Chondrocyte (in vitro differentiated cells): ENCODE data around the gene NHLH1. TPM values are rescaled to one million over a fixed set of nuclear protein-coding genes. Genes with fewer than 3 reads are reported as not detected.

Source experiments
- DNase-seq: peaks from one replicate; pipeline ENCODE4 v3.0.0; 2021; ENCODE audit warnings: mixed read lengths, low spot score
- H3K27ac Mint-ChIP-seq: one replicate; pipeline ENCODE4 v1.8.0; 2021; ENCODE audit warnings: mild to moderate bottlenecking, moderate library complexity, mixed read lengths; ENCODE audit not compliant: unreplicated experiment
- H3K27me3 Mint-ChIP-seq: 2 replicates; pipeline ENCODE4 v1.8.0; 2021; ENCODE audit warnings: low read depth, mixed read lengths
- H3K36me3 Mint-ChIP-seq: 2 replicates; pipeline ENCODE4 v1.8.0; 2021; ENCODE audit warnings: low read depth, mixed read lengths
- H3K4me1 Mint-ChIP-seq: 2 replicates; pipeline ENCODE4 v1.8.0; 2021; ENCODE audit warnings: low read depth, mild to moderate bottlenecking, mixed read lengths
- H3K4me3 Mint-ChIP-seq: one replicate; pipeline ENCODE4 v1.8.0; 2021; ENCODE audit warnings: mild to moderate bottlenecking, moderate library complexity, mixed read lengths; ENCODE audit not compliant: unreplicated experiment
- H3K9me3 Mint-ChIP-seq: 2 replicates; pipeline ENCODE4 v1.8.0; 2021; ENCODE audit warnings: low read depth, mixed read lengths
- total RNA-seq: library from RNA; stranded (reverse); gene quantifications from 3 replicates; pipeline ENCODE4 v1.2.1, GENCODE V29; 2021
- TF ChIP-seq, protein P1 (sequence below): fragments of 200-600 bp; sonication (generic); IDR thresholded peaks from 2 replicates; pipeline ENCODE4 v1.5.0; 2021; ENCODE audit warnings: antibody characterized with exemption, mild to moderate bottlenecking, moderate library complexity

The NHLH1 gene
- total RNA-seq, 1 donor from 2014 or later: 0.17 TPM

- Mint-ChIP-seq H3K27ac (no peak overlapping the region), H3K27me3 (no peaks in the 10 kb centered on the region), H3K9me3 (no peaks in the 10 kb centered on the region), H3K36me3 (peaks cover under 1% of the 10 kb centered on the region), H3K4me1 (peaks cover 11% of the 10 kb centered on the region), H3K4me3 (no peak overlapping the region)
- TF ChIP-seq, protein P1, sequence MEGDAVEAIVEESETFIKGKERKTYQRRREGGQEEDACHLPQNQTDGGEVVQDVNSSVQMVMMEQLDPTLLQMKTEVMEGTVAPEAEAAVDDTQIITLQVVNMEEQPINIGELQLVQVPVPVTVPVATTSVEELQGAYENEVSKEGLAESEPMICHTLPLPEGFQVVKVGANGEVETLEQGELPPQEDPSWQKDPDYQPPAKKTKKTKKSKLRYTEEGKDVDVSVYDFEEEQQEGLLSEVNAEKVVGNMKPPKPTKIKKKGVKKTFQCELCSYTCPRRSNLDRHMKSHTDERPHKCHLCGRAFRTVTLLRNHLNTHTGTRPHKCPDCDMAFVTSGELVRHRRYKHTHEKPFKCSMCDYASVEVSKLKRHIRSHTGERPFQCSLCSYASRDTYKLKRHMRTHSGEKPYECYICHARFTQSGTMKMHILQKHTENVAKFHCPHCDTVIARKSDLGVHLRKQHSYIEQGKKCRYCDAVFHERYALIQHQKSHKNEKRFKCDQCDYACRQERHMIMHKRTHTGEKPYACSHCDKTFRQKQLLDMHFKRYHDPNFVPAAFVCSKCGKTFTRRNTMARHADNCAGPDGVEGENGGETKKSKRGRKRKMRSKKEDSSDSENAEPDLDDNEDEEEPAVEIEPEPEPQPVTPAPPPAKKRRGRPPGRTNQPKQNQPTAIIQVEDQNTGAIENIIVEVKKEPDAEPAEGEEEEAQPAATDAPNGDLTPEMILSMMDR: no peak
- no peak for DNase-seq
Measured at GRCh38 chr1:160413716-160414115, 46.8 kb downstream of the NHLH1 start.

- DNase-seq: no peak
- H3K4me1 Mint-ChIP-seq: peaks cover 11% of the 10 kb centered on the region
- H3K36me3 Mint-ChIP-seq: peaks cover 5% of the 10 kb centered on the region
- no peak overlapping the region for H3K4me3 Mint-ChIP-seq
- no peaks in the 10 kb centered on the region for H3K27me3 Mint-ChIP-seq
- no peaks in the 10 kb centered on the region for H3K9me3 Mint-ChIP-seq
- H3K27ac Mint-ChIP-seq: no peak overlapping the region
- TF ChIP-seq, protein P1: no peak
Measured at GRCh38 chr1:160414881-160415280, 48.0 kb downstream of the NHLH1 start.

DNA sequence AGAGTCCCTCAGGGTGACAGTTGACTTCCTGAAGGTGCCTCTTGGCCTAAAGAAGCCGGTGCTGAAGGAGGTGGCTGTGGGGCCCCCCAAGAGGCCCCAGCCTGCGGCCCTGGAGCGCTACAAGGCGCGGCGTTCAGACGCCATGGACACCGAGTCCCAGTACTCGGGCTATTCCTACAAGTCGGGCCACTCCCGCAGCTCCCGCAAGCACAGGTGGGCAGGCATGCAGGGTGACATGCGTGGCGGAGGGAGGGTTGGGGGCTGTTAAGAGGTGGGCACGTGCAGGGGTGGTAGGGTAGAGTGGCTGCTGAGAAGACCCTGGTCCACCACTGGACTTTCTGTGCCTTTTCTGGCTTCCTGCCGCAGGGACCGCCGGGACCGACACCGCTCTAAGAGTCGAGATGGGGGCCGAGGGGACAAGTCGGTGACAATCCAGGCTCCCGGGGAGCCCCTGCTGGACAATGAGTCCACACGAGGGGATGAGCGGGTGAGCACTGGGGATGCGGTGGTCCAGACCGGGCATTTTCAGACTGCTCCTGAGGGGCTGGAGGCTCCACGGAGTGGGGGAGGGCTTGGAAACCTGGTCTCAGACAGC, 48.9 kb downstream of the NHLH1 start:
- Mint-ChIP-seq H3K36me3 (peaks cover 10% of the 10 kb centered on the region), H3K9me3 (no peaks in the 10 kb centered on the region), H3K27me3 (no peaks in the 10 kb centered on the region), H3K4me3 (no peak overlapping the region), H3K4me1 (peaks cover 10% of the 10 kb centered on the region), H3K27ac (peak overlapping the region; percentile 55)
- TF ChIP-seq, protein P1: no peak
- DNase-seq: no peak

- Mint-ChIP-seq H3K27ac (no peak overlapping the region), H3K4me1 (peaks cover 4% of the 10 kb centered on the region), H3K4me3 (no peak overlapping the region), H3K36me3 (peaks cover 12% of the 10 kb centered on the region), H3K27me3 (no peaks in the 10 kb centered on the region), H3K9me3 (no peaks in the 10 kb centered on the region)
- no peak for DNase-seq
- TF ChIP-seq, protein P1: peak; percentile 73
Measured at GRCh38 chr1:160416369-160416768, 49.5 kb downstream of the NHLH1 start.

DNA sequence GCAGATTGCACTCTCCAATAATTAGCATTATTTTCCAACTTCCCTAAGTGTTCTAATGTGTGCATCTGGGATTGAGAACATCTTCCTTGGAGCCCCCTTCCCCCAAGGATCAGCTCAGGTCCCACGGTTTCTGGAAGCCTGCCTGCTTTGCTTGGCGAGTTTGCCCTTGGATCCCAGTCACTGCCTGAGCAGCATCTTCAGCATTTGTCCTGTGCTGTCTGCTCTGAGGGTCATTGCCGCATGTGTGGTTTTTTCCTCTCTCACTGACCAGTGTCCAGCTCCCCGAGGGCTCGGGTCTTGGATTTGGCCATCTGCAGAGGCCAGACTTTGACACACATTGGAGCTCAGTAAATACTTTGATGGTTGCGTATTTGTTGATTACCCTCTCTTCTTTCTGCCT, 51.6 kb downstream of the NHLH1 start:
- no peaks in the 10 kb centered on the region for H3K9me3 Mint-ChIP-seq
- no peaks in the 10 kb centered on the region for H3K4me1 Mint-ChIP-seq
- H3K4me3 Mint-ChIP-seq: no peak overlapping the region
- DNase-seq: no peak
- H3K27ac Mint-ChIP-seq: no peak overlapping the region
- TF ChIP-seq, protein P1: no peak
- H3K36me3 Mint-ChIP-seq: peaks cover 17% of the 10 kb centered on the region
- H3K27me3 Mint-ChIP-seq: no peaks in the 10 kb centered on the region
